ENCODE data around the gene EFL1.
A peak's percentile ranks its signal among the peaks of the same experiment; 100 is the strongest.

EFL1 gene

GRCh38 chr15:82186719-82187406, 75.7 kb downstream of the EFL1 start:
- no peak for DNase-seq
- TF ChIP-seq GATA1 (IDR thresholded peaks at IDR 0.05; ENCODE audit: low read depth, low read length) (no peak), POLR2A (IDR thresholded peaks at IDR 0.05; ENCODE audit: low read length) (no peak)

GRCh38 chr15:82186161-82186560, 76.4 kb downstream of the EFL1 start:
- no peak for DNase-seq
- TF ChIP-seq GATA1 (IDR thresholded peaks at IDR 0.05; ENCODE audit: low read depth, low read length) (no peak), POLR2A (IDR thresholded peaks at IDR 0.05; ENCODE audit: low read length) (no peak)

GRCh38 chr15:82184776-82185175, 77.8 kb downstream of the EFL1 start:
- TF ChIP-seq GATA1 (IDR thresholded peaks at IDR 0.05; ENCODE audit: low read depth, low read length) = no peak
- TF ChIP-seq POLR2A (IDR thresholded peaks at IDR 0.05; ENCODE audit: low read length) = no peak
- no peak for DNase-seq

GRCh38 chr15:82184355-82184754, 78.2 kb downstream of the EFL1 start:
- TF ChIP-seq POLR2A (IDR thresholded peaks at IDR 0.05; ENCODE audit: low read length) = no peak
- no peak for TF ChIP-seq GATA1 (IDR thresholded peaks at IDR 0.05; ENCODE audit: low read depth, low read length)

GRCh38 chr15:82183121-82184031, 79.2 kb downstream of the EFL1 start:
- DNase-seq = no peak
- TF ChIP-seq POLR2A (IDR thresholded peaks at IDR 0.05; ENCODE audit: low read length) (no peak), GATA1 (IDR thresholded peaks at IDR 0.05; ENCODE audit: low read depth, low read length) (no peak)

More at GRCh38 chr15:82184355-82184754, 78.2 kb downstream of the EFL1 start:
- no peak for DNase-seq

- DNase-seq = no peak
- TF ChIP-seq GATA1 (IDR thresholded peaks at IDR 0.05; ENCODE audit: low read depth, low read length) = no peak
- TF ChIP-seq POLR2A (IDR thresholded peaks at IDR 0.05; ENCODE audit: low read length) = no peak
These were observed 81.2 kb downstream of the EFL1 start for GRCh38 chr15:82181371-82181770.

GRCh38 chr15:82178061-82178460, 84.5 kb downstream of the EFL1 start:
- no peak for DNase-seq
- no peak for TF ChIP-seq POLR2A (IDR thresholded peaks at IDR 0.05; ENCODE audit: low read length)
- TF ChIP-seq GATA1 (IDR thresholded peaks at IDR 0.05; ENCODE audit: low read depth, low read length) = no peak

GRCh38 chr15:82177291-82178010, 85.1 kb downstream of the EFL1 start:
- TF ChIP-seq POLR2A (IDR thresholded peaks at IDR 0.05; ENCODE audit: low read length) = no peak
- TF ChIP-seq GATA1 (IDR thresholded peaks at IDR 0.05; ENCODE audit: low read depth, low read length) = no peak
- no peak for DNase-seq

GRCh38 chr15:82176542-82176941, 86.0 kb downstream of the EFL1 start:
- TF ChIP-seq GATA1 (IDR thresholded peaks at IDR 0.05; ENCODE audit: low read depth, low read length) = no peak
- TF ChIP-seq POLR2A (IDR thresholded peaks at IDR 0.05; ENCODE audit: low read length) = no peak
- DNase-seq = no peak

- no peak for DNase-seq
- TF ChIP-seq POLR2A (IDR thresholded peaks at IDR 0.05; ENCODE audit: low read length) (no peak), GATA1 (IDR thresholded peaks at IDR 0.05; ENCODE audit: low read depth, low read length) (no peak)
These were observed 87.9 kb downstream of the EFL1 start for GRCh38 chr15:82174471-82175235.

- TF ChIP-seq POLR2A (IDR thresholded peaks at IDR 0.05; ENCODE audit: low read length) (no peak), GATA1 (IDR thresholded peaks at IDR 0.05; ENCODE audit: low read depth, low read length) (no peak)
- no peak for DNase-seq
These were observed 89.4 kb downstream of the EFL1 start for GRCh38 chr15:82173108-82173507.

- TF ChIP-seq GATA1 (IDR thresholded peaks at IDR 0.05; ENCODE audit: low read depth, low read length) (no peak), POLR2A (IDR thresholded peaks at IDR 0.05; ENCODE audit: low read length) (no peak)
- DNase-seq = peak in 1 of 2 experiments; percentile 10
These were observed 90.0 kb downstream of the EFL1 start for GRCh38 chr15:82172506-82172905.

GRCh38 chr15:82168757-82169156, 93.8 kb downstream of the EFL1 start:
- TF ChIP-seq POLR2A (IDR thresholded peaks at IDR 0.05; ENCODE audit: low read length) = no peak
- TF ChIP-seq GATA1 (IDR thresholded peaks at IDR 0.05; ENCODE audit: low read depth, low read length) = no peak
- no peak for DNase-seq

Measured in erythroblast (primary cell).